GM19238 (cell line): ENCODE results near the gene PAMR1.

Source experiments
- DNase-seq: peaks from one replicate; pipeline ENCODE4 v3.0.0; 2011; ENCODE audit warnings: low spot score; ENCODE audit not compliant: insufficient read length

PAMR1 gene

GRCh38 chr11:35403765-35404387 lies 121.5 kb downstream of the PAMR1 start:
- DNase-seq, result no peak

- DNase-seq, result no peak
These were observed 122.4 kb downstream of the PAMR1 start for GRCh38 chr11:35402751-35403660.

- no peak for DNase-seq
These were observed 126.5 kb downstream of the PAMR1 start for GRCh38 chr11:35398881-35399280.

GRCh38 chr11:35394941-35395340 lies 130.5 kb downstream of the PAMR1 start:
- DNase-seq, result no peak

- no peak for DNase-seq
These were observed 132.3 kb downstream of the PAMR1 start for GRCh38 chr11:35393098-35393497.

- DNase-seq, result peak; percentile 63
These were observed 133.3 kb downstream of the PAMR1 start for GRCh38 chr11:35391922-35392688.

- DNase-seq, result no peak
These were observed 134.4 kb downstream of the PAMR1 start for GRCh38 chr11:35390737-35391682.

- no peak for DNase-seq
These were observed 135.4 kb downstream of the PAMR1 start for GRCh38 chr11:35389897-35390465.

GRCh38 chr11:35389112-35389511 lies 136.3 kb downstream of the PAMR1 start:
- DNase-seq, result no peak

- no peak for DNase-seq
These were observed 137.4 kb downstream of the PAMR1 start for GRCh38 chr11:35388061-35388460.

- no peak for DNase-seq
These were observed 138.1 kb downstream of the PAMR1 start for GRCh38 chr11:35387111-35387982.

- DNase-seq, result no peak
These were observed 141.5 kb downstream of the PAMR1 start for GRCh38 chr11:35383953-35384352.
